GM23338 (cell line): ENCODE measurements around the gene SH3RF3. TPM values are rescaled to one million over a fixed set of nuclear protein-coding genes. Genes with fewer than 3 reads are reported as not detected.

Source experiments
- ATAC-seq: fragments of 200-7000 bp; cut with Tn5 transposase; 3 replicates; pipeline ENCODE4 v1.9.1; 2020
- DNase-seq: peaks from one replicate; pipeline ENCODE4 v3.0.0-alpha.2; 2015; ENCODE audit warnings: low spot score
- H2AFZ ChIP-seq: fragments of 200-600 bp; sonication (generic); 2 replicates; pipeline ENCODE4 v1.8.0; 2016; ENCODE audit warnings: antibody characterized with exemption, mild to moderate bottlenecking, moderate library complexity
- H3F3A ChIP-seq: fragments of 200-600 bp; sonication (generic); replicated peaks from 2 replicates; pipeline ENCODE4 v1.8.0; 2017; ENCODE audit warnings: antibody characterized with exemption, mixed run types, low read depth
- H3K27ac ChIP-seq: fragments of 200-600 bp; sonication (generic); 2 replicates; pipeline ENCODE4 v1.6.1; 2016; ENCODE audit warnings: low read depth
- H3K27me3 ChIP-seq: fragments of 200-600 bp; sonication (generic); 2 replicates; pipeline ENCODE4 v1.8.0; 2016; ENCODE audit warnings: mild to moderate bottlenecking, mixed run types, moderate library complexity; ENCODE audit not compliant: insufficient read depth
- H3K36me3 ChIP-seq: fragments of 200-600 bp; sonication (generic); 2 replicates; pipeline ENCODE4 v1.8.0; 2016; ENCODE audit warnings: mild to moderate bottlenecking; ENCODE audit not compliant: insufficient read depth
- H3K4me1 ChIP-seq: fragments of 200-600 bp; sonication (generic); 2 replicates; pipeline ENCODE4 v1.8.0; 2016; ENCODE audit warnings: mild to moderate bottlenecking, moderate library complexity; ENCODE audit not compliant: insufficient read depth
- H3K4me2 ChIP-seq: fragments of 200-600 bp; sonication (generic); 2 replicates; pipeline ENCODE4 v1.7.1; 2017; ENCODE audit warnings: mixed run types
- H3K4me3 ChIP-seq: fragments of 200-600 bp; sonication (generic); 2 replicates; pipeline ENCODE4 v1.6.1; 2016; ENCODE audit warnings: mixed run types
- H3K79me2 ChIP-seq: fragments of 200-600 bp; sonication (generic); replicated peaks from 2 replicates; pipeline ENCODE4 v1.8.0; 2017; ENCODE audit warnings: mild to moderate bottlenecking; ENCODE audit not compliant: insufficient read depth
- H3K9me2 ChIP-seq: fragments of 200-600 bp; sonication (generic); 2 replicates; pipeline ENCODE4 v1.8.0; 2017; ENCODE audit not compliant: insufficient read depth
- H4K20me1 ChIP-seq: fragments of 200-600 bp; sonication (generic); replicated peaks from 2 replicates; pipeline ENCODE4 v1.8.0; 2017; ENCODE audit warnings: mild to moderate bottlenecking; ENCODE audit not compliant: insufficient read depth
- H3K27ac Mint-ChIP-seq: 2 replicates; pipeline ENCODE4 v1.8.0; 2020; ENCODE audit warnings: inconsistent platforms, mild to moderate bottlenecking, moderate library complexity, mixed read lengths
- H3K27me3 Mint-ChIP-seq: 3 replicates; pipeline ENCODE4 v1.8.0; 2022; ENCODE audit warnings: low read depth, mild to moderate bottlenecking, moderate library complexity, mixed read lengths, inconsistent platforms; ENCODE audit not compliant: insufficient read depth, poor library complexity
- H3K36me3 Mint-ChIP-seq: 3 replicates; pipeline ENCODE4 v1.8.0; 2021; ENCODE audit warnings: low read depth, mild to moderate bottlenecking, inconsistent platforms, moderate library complexity, mixed read lengths
- H3K4me1 Mint-ChIP-seq: 3 replicates; pipeline ENCODE4 v1.8.0; 2020; ENCODE audit warnings: mild to moderate bottlenecking, inconsistent platforms, mixed read lengths
- H3K4me3 Mint-ChIP-seq: 3 replicates; pipeline ENCODE4 v1.8.0; 2021; ENCODE audit warnings: moderate library complexity, mild to moderate bottlenecking, inconsistent platforms, mixed read lengths
- H3K9me3 Mint-ChIP-seq: 3 replicates; pipeline ENCODE4 v1.8.0; 2020; ENCODE audit warnings: moderate library complexity, mild to moderate bottlenecking, inconsistent platforms, mixed read lengths
- CREB1 ChIP-seq: fragments of 250-450 bp; sonication (Bioruptor Pico); IDR thresholded peaks from 2 replicates; pipeline ENCODE4 v1.5.0; 2020; ENCODE audit warnings: low read depth, mild to moderate bottlenecking, moderate library complexity
- JUNB ChIP-seq: IDR thresholded peaks from one replicate; pipeline ENCODE4 v1.6.1; 2016; ENCODE audit warnings: antibody characterized with exemption; ENCODE audit not compliant: unreplicated experiment
- NANOG ChIP-seq: IDR thresholded peaks from 2 replicates; pipeline ENCODE4 v1.6.1; 2016; ENCODE audit warnings: antibody characterized with exemption, borderline replicate concordance
- POLR2AphosphoS5 ChIP-seq: IDR thresholded peaks from 2 replicates; pipeline ENCODE4 v1.6.1; 2016; ENCODE audit warnings: antibody characterized with exemption, low read depth
- REST ChIP-seq: IDR thresholded peaks from one replicate; pipeline ENCODE4 v1.6.1; 2018; ENCODE audit warnings: antibody characterized with exemption; ENCODE audit not compliant: unreplicated experiment
- STAT1 ChIP-seq: IDR thresholded peaks from one replicate; pipeline ENCODE4 v1.6.1; 2016; ENCODE audit warnings: antibody characterized with exemption; ENCODE audit not compliant: unreplicated experiment
- ZNF114 ChIP-seq: fragments of 250-450 bp; sonication (Bioruptor Pico); IDR thresholded peaks from 2 replicates; pipeline ENCODE4 v1.5.0; 2020; ENCODE audit warnings: mild to moderate bottlenecking, moderate library complexity
- ZNF462 ChIP-seq: fragments of 250-450 bp; sonication (Bioruptor Pico); IDR thresholded peaks from 2 replicates; pipeline ENCODE4 v1.5.0; 2020; ENCODE audit warnings: mild to moderate bottlenecking, moderate library complexity
- polyA plus RNA-seq: library from polyadenylated mRNA; unstranded; fragments of >200 nt; fragmentation: Nextera tagmentation; extraction: Ambion mirVana; gene quantifications from 2 replicates; pipeline ENCODE4 v1.2.1, GENCODE V29; 2016
- total RNA-seq: library from RNA; depleted of rRNA; stranded (reverse); fragments of >200 nt; shearing (Covaris generic); gene quantifications from 2 replicates; pipeline ENCODE4 v1.2.3, GENCODE V29; 2014

SH3RF3 gene
- total and polyA plus RNA-seq, 2 experiments from 2014 or later, result 0.11 to 0.63 TPM

GRCh38 chr2:109288544-109289368, 159.8 kb downstream of the SH3RF3 start:
- H3K27ac ChIP-seq, result no peak overlapping the region
- no peaks in the 10 kb centered on the region; the same call in 2 of the 3 replicates for H3K9me3 Mint-ChIP-seq
- no peaks in the 10 kb centered on the region for H3F3A ChIP-seq
- no peaks in the 10 kb centered on the region for H3K79me2 ChIP-seq
- H3K4me1 Mint-ChIP-seq, result peaks cover 21% of the 10 kb centered on the region
- H3K4me3 Mint-ChIP-seq, result no peak overlapping the region
- ATAC-seq (no peak), DNase-seq (no peak)
- H3K27me3 Mint-ChIP-seq, result peaks cover 8% of the 10 kb centered on the region
- no peaks in the 10 kb centered on the region for H3K27me3 ChIP-seq
- H2AFZ ChIP-seq, result no peak overlapping the region
- 0 out of 2 replicates have a peak overlapping the region, but pooled peaks have one; percentile 38 for H3K4me2 ChIP-seq
- H3K36me3 ChIP-seq, result no peaks in the 10 kb centered on the region; the same call in 1 of the 2 replicates
- no peak overlapping the region for H3K27ac Mint-ChIP-seq
- H3K4me3 ChIP-seq, result no peak overlapping the region
- no peaks in the 10 kb centered on the region for H4K20me1 ChIP-seq
- peaks cover 11% of the 10 kb centered on the region for H3K4me1 ChIP-seq
- H3K36me3 Mint-ChIP-seq, result no peaks in the 10 kb centered on the region
- no peaks in the 10 kb centered on the region; the same call in 1 of the 2 replicates for H3K9me2 ChIP-seq
- TF ChIP-seq CREB1 (CRISPR knock-in tag) (no peak), ZNF462 (CRISPR knock-in tag) (no peak), ZNF114 (CRISPR knock-in tag) (no peak), POLR2AphosphoS5 (no peak), JUNB (no peak), REST (no peak), NANOG (no peak), STAT1 (no peak)
